Fibroblast of mammary gland (primary cell): ENCODE measurements around the gene MEGF10.
"Not testable (repeated sequence)": the region's sequence is repeated elsewhere in the genome, so short reads cannot be mapped to it uniquely, and the experiment has no call there.

Experiments used
- DNase-seq: peaks from one replicate; pipeline ENCODE4 v3.0.0-alpha.2; 2010; ENCODE audit warnings: low read depth
- H3K4me3 ChIP-seq: 2 replicates; pipeline ENCODE4 v1.5.1; 2011; ENCODE audit warnings: low read depth, mild to moderate bottlenecking, low read length, moderate library complexity; ENCODE audit not compliant: control insufficient read depth
- TF ChIP-seq, protein P1 (sequence below): conservative IDR thresholded peaks from 2 replicates; pipeline ENCODE4 v1.5.1; 2011; ENCODE audit warnings: low read depth, low read length, inconsistent platforms; ENCODE audit not compliant: control insufficient read depth, insufficient read depth

Gene MEGF10

GRCh38 chr5:127307868-127308267, 17.3 kb downstream of the MEGF10 start:
- DNase-seq: no peak
- no peak overlapping the region for H3K4me3 ChIP-seq
- TF ChIP-seq, protein P1, sequence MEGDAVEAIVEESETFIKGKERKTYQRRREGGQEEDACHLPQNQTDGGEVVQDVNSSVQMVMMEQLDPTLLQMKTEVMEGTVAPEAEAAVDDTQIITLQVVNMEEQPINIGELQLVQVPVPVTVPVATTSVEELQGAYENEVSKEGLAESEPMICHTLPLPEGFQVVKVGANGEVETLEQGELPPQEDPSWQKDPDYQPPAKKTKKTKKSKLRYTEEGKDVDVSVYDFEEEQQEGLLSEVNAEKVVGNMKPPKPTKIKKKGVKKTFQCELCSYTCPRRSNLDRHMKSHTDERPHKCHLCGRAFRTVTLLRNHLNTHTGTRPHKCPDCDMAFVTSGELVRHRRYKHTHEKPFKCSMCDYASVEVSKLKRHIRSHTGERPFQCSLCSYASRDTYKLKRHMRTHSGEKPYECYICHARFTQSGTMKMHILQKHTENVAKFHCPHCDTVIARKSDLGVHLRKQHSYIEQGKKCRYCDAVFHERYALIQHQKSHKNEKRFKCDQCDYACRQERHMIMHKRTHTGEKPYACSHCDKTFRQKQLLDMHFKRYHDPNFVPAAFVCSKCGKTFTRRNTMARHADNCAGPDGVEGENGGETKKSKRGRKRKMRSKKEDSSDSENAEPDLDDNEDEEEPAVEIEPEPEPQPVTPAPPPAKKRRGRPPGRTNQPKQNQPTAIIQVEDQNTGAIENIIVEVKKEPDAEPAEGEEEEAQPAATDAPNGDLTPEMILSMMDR: no peak

GRCh38 chr5:127308325-127308724, 17.7 kb downstream of the MEGF10 start:
- not testable (repeated sequence) for H3K4me3 ChIP-seq, DNase-seq

GRCh38 chr5:127308945-127309344, 18.3 kb downstream of the MEGF10 start:
- DNase-seq: no peak
- no peak overlapping the region for H3K4me3 ChIP-seq
- TF ChIP-seq, protein P1: no peak

DNA sequence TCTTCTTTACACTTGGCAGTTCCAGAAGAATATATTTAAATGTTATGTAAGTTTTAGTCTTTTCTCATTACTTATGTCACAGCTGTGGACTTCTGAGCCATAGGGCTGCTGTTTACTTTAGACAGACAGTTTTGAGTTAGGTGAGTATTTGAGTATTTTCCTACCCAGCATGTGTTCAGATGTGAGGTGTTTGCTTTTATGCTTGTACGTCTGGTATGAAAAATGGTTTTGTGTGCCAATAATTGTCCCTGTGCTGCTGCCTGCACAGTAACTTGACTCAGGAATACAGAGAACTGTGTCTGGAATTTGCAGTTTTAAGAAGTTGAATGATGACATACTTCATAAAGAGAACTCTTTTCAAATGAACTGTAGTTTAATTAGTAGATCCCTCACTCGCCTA, 20.8 kb downstream of the MEGF10 start:
- no peak for DNase-seq
- TF ChIP-seq, protein P1: no peak
- H3K4me3 ChIP-seq: no peak overlapping the region

DNA sequence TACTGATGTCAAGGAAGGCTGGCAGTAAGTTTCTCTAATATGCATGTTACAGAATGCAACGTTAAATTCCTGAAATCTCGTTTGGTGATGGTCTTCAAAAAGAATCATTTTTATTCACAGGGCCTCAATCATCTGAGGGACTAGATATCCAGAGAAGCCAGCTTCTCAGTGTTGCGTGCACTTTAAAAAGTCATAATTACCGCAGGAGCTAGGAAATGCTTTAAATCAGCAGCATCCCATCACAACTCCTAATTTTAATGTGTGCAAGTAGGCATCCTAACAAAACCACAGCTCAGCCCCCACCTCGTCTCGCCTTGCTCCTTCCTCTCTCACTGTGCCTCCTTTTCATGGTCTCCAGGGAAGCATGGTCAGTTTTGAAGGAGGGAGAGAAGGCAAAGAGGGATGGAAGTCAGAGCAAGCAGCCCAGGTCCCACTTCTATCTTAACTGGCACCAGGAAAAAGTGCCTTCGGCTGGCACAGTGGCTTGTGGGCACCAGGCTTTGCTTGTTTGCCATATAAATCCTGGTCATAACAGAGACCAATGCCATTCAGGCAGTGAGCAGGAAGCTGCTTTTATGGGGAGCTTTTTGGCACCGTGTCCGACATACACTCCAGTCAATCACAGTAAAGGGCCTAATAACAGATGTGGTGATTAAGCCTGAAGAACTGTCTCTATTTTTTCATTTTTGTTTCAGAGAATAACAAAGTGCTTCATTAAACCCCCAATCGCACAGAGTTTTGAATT, 21.4 kb downstream of the MEGF10 start:
- TF ChIP-seq, protein P1: no peak

GRCh38 chr5:127313379-127313778, 22.8 kb downstream of the MEGF10 start:
- no peak overlapping the region for H3K4me3 ChIP-seq
- TF ChIP-seq, protein P1: no peak
- no peak for DNase-seq

More for the DNA sequence above, 21.4 kb downstream of the MEGF10 start:
- no peak for DNase-seq
- H3K4me3 ChIP-seq: no peak overlapping the region

DNA sequence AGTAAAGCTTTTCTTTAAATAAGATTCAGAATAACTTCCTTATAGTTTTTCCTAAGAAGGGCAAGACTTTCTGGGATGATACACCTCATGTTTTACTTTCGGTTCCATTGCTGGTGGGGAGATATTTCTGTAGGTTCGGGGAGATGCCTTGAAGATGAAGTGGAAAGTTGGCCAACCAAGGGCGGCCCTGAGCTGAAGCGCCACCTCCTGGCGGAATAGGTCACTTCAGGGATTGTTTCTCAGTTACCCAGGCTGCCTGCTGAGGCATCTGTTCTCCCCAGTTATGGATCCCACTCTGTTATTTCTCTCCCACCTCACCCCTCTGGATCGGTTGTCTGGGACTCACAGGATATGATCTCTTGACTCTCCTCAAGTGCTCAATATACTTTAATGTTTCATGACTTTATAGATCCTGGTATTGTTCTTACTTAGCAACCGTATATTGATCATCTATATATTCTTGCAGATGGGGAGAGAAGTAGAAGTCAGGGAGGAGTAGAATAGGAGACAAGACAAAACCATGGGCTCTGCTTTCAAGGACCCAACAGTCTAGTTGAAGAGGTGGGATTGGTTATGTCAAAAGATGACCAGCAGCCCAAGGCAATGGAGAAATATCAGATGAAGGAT, 23.4 kb downstream of the MEGF10 start:
- TF ChIP-seq, protein P1: peak; percentile 94
- no peak overlapping the region for H3K4me3 ChIP-seq
- peak; percentile 63 for DNase-seq
